NT2/D1 (cell line): ENCODE data around the gene SRSF8.
"Not testable (repeated sequence)": the region's sequence is repeated elsewhere in the genome, so short reads cannot be mapped to it uniquely, and the experiment has no call there.

Source experiments
- SUZ12 ChIP-seq: IDR thresholded peaks from 2 replicates; pipeline ENCODE4 v1.6.1; 2011; ENCODE audit not compliant: insufficient read length, insufficient read depth; ENCODE audit errors: extremely low read depth
- YY1 ChIP-seq: IDR thresholded peaks from 2 replicates; pipeline ENCODE4 v1.6.1; 2011; ENCODE audit not compliant: insufficient read length, insufficient read depth
- ZNF274 ChIP-seq: IDR thresholded peaks from 2 replicates; pipeline ENCODE4 v1.6.1; 2011; ENCODE audit warnings: mild to moderate bottlenecking, low read depth, low read length

GRCh38 chr11:95025594-95025993 lies 41.1 kb upstream of the SRSF8 start:
- TF ChIP-seq YY1, SUZ12, ZNF274: not testable (repeated sequence)
